ENCODE data around the gene PARD3. TPM values are rescaled to one million over a fixed set of nuclear protein-coding genes. Genes with fewer than 3 reads are reported as not detected.
"Not testable (repeated sequence)": the region's sequence is repeated elsewhere in the genome, so short reads cannot be mapped to it uniquely, and the experiment has no call there.

The PARD3 gene
- total and polyA plus RNA-seq, 2 donors (not counting 1 experiment from before 2014, with no cell fraction given) = 24.0 to 46.4 TPM

- Histone ChIP-seq H3K4me3 (replicated peaks in 1 of 4; ENCODE audit: control extremely low read depth in 1 of 4, insufficient read depth in 1 of 4, low read depth in 3 of 4, low read length in 4 of 4) (no peak overlapping the region), H3K9ac (ENCODE audit: insufficient read depth, low read length) (no peak overlapping the region), H3K79me2 (ENCODE audit: control insufficient read depth, insufficient read depth, low read length) (peaks cover 2% of the 10 kb centered on the region), H4K20me1 (ENCODE audit: control insufficient read depth, extremely low read depth, insufficient read depth, low read length) (no peaks in the 10 kb centered on the region), H3K27me3 (ENCODE audit: control insufficient read depth, insufficient read depth, low read length) (no peaks in the 10 kb centered on the region), H2AFZ (ENCODE audit: low read length) (no peak overlapping the region), H3K9me3 (ENCODE audit: control insufficient read depth, insufficient read depth, low read depth, low read length) (no peaks in the 10 kb centered on the region), H3K36me3 (ENCODE audit: control insufficient read depth, insufficient read depth, low read length) (no peaks in the 10 kb centered on the region), H3K4me1 (ENCODE audit: control insufficient read depth, extremely low read depth, insufficient read depth, low read length) (peaks cover 3% of the 10 kb centered on the region), H3K4me2 (ENCODE audit: extremely low read depth, insufficient read depth, low read length) (no peak overlapping the region), H3K27ac (ENCODE audit: insufficient read depth, low read length) (no peak overlapping the region)
- TF ChIP-seq EZH2 (IDR thresholded peaks at IDR 0.05; ENCODE audit: low read length, missing control alignments) (no peak), CTCF (conservative IDR thresholded peaks at IDR 0.05 in 1 of 2, IDR thresholded peaks at IDR 0.05 in 1 of 2; ENCODE audit: low read depth in 1 of 2, low read length in 2 of 2) (no peak)
- no peak for DNase-seq (ENCODE audit: low read depth in 2 of 2)
Observed at GRCh38 chr10:34756584-34756983, 58.5 kb downstream of the PARD3 start.

- no peaks in the 10 kb centered on the region for H3K27me3 ChIP-seq (ENCODE audit: control insufficient read depth, insufficient read depth, low read length)
- no peak overlapping the region for H3K27ac ChIP-seq (ENCODE audit: insufficient read depth, low read length)
- no peaks in the 10 kb centered on the region for H3K9me3 ChIP-seq (ENCODE audit: control insufficient read depth, insufficient read depth, low read depth, low read length)
- peaks cover under 1% of the 10 kb centered on the region for H3K4me1 ChIP-seq (ENCODE audit: control insufficient read depth, extremely low read depth, insufficient read depth, low read length)
- DNase-seq (ENCODE audit: low read depth in 2 of 2) = no peak
- H3K79me2 ChIP-seq (ENCODE audit: control insufficient read depth, insufficient read depth, low read length) = peaks cover 2% of the 10 kb centered on the region
- H3K4me3 ChIP-seq (replicated peaks in 1 of 4; ENCODE audit: control extremely low read depth in 1 of 4, insufficient read depth in 1 of 4, low read depth in 3 of 4, low read length in 4 of 4) = no peak overlapping the region
- no peaks in the 10 kb centered on the region for H4K20me1 ChIP-seq (ENCODE audit: control insufficient read depth, extremely low read depth, insufficient read depth, low read length)
- no peak overlapping the region for H3K9ac ChIP-seq (ENCODE audit: insufficient read depth, low read length)
- H2AFZ ChIP-seq (ENCODE audit: low read length) = no peak overlapping the region
- H3K4me2 ChIP-seq (ENCODE audit: extremely low read depth, insufficient read depth, low read length) = no peak overlapping the region
- H3K36me3 ChIP-seq (ENCODE audit: control insufficient read depth, insufficient read depth, low read length) = no peaks in the 10 kb centered on the region
- TF ChIP-seq EZH2 (IDR thresholded peaks at IDR 0.05; ENCODE audit: low read length, missing control alignments) (no peak), CTCF (conservative IDR thresholded peaks at IDR 0.05 in 1 of 2, IDR thresholded peaks at IDR 0.05 in 1 of 2; ENCODE audit: low read depth in 1 of 2, low read length in 2 of 2) (no peak)
Observed at GRCh38 chr10:34753014-34753757, 61.9 kb downstream of the PARD3 start.

- Histone ChIP-seq H3K4me2 (ENCODE audit: extremely low read depth, insufficient read depth, low read length) (no peak overlapping the region), H3K4me3 (replicated peaks in 1 of 4; ENCODE audit: control extremely low read depth in 1 of 4, insufficient read depth in 1 of 4, low read depth in 3 of 4, low read length in 4 of 4) (no peak overlapping the region), H3K9me3 (ENCODE audit: control insufficient read depth, insufficient read depth, low read depth, low read length) (no peaks in the 10 kb centered on the region), H3K9ac (ENCODE audit: insufficient read depth, low read length) (no peak overlapping the region), H3K4me1 (ENCODE audit: control insufficient read depth, extremely low read depth, insufficient read depth, low read length) (no peaks in the 10 kb centered on the region), H4K20me1 (ENCODE audit: control insufficient read depth, extremely low read depth, insufficient read depth, low read length) (no peaks in the 10 kb centered on the region), H3K79me2 (ENCODE audit: control insufficient read depth, insufficient read depth, low read length) (peaks cover 2% of the 10 kb centered on the region), H2AFZ (ENCODE audit: low read length) (no peak overlapping the region), H3K27ac (ENCODE audit: insufficient read depth, low read length) (no peak overlapping the region), H3K27me3 (ENCODE audit: control insufficient read depth, insufficient read depth, low read length) (no peaks in the 10 kb centered on the region), H3K36me3 (ENCODE audit: control insufficient read depth, insufficient read depth, low read length) (no peaks in the 10 kb centered on the region)
- TF ChIP-seq EZH2 (IDR thresholded peaks at IDR 0.05; ENCODE audit: low read length, missing control alignments) (no peak), CTCF (conservative IDR thresholded peaks at IDR 0.05 in 1 of 2, IDR thresholded peaks at IDR 0.05 in 1 of 2; ENCODE audit: low read depth in 1 of 2, low read length in 2 of 2) (no peak)
- DNase-seq (ENCODE audit: low read depth in 2 of 2) = no peak
Observed at GRCh38 chr10:34751272-34751671, 63.8 kb downstream of the PARD3 start.

GRCh38 chr10:34750795-34751194, 64.3 kb downstream of the PARD3 start:
- H2AFZ ChIP-seq (ENCODE audit: low read length); DNase-seq (ENCODE audit: low read depth in 2 of 2); H4K20me1 ChIP-seq (ENCODE audit: control insufficient read depth, extremely low read depth, insufficient read depth, low read length); H3K4me1 ChIP-seq (ENCODE audit: control insufficient read depth, extremely low read depth, insufficient read depth, low read length); H3K4me3 ChIP-seq (replicated peaks in 1 of 4; ENCODE audit: control extremely low read depth in 1 of 4, insufficient read depth in 1 of 4, low read depth in 3 of 4, low read length in 4 of 4); H3K27me3 ChIP-seq (ENCODE audit: control insufficient read depth, insufficient read depth, low read length); H3K27ac ChIP-seq (ENCODE audit: insufficient read depth, low read length); H3K79me2 ChIP-seq (ENCODE audit: control insufficient read depth, insufficient read depth, low read length); H3K9ac ChIP-seq (ENCODE audit: insufficient read depth, low read length); H3K36me3 ChIP-seq (ENCODE audit: control insufficient read depth, insufficient read depth, low read length); H3K4me2 ChIP-seq (ENCODE audit: extremely low read depth, insufficient read depth, low read length); H3K9me3 ChIP-seq (ENCODE audit: control insufficient read depth, insufficient read depth, low read depth, low read length): not testable (repeated sequence)

Data from fibroblast of lung (primary cell).